Omental fat pad (tissue), 4 donors: ENCODE measurements around the gene ARL15. TPM values are rescaled to one million over a fixed set of nuclear protein-coding genes. Genes with fewer than 3 reads are reported as not detected.
"Not testable (repeated sequence)": the region's sequence is repeated elsewhere in the genome, so short reads cannot be mapped to it uniquely, and the experiment has no call there.

Experiments
- ATAC-seq: fragments of 150-250 bp; one replicate; pipeline ENCODE4 v1.9.1; 2016; ENCODE audit warnings: mild to moderate bottlenecking, moderate library complexity; ENCODE audit not compliant: low FRiP score
- DNase-seq: peaks from one replicate; pipeline ENCODE4 v3.0.0-alpha.2; 2019; ENCODE audit warnings: low spot score
- CTCF ChIP-seq, 3 donors: fragments of 450-650 bp; IDR thresholded peaks; one replicate each; pipeline ENCODE4 v1.5.1; 2016 to 2017; ENCODE audit warnings: antibody characterized with exemption in 3 of 3, mild to moderate bottlenecking in 3 of 3, moderate library complexity in 2 of 3
- total RNA-seq, 4 donors: library from RNA; depleted of rRNA; stranded (reverse); fragments of >200 nt; gene quantifications; one replicate each; pipeline ENCODE4 v1.1.0, GENCODE V29; 2016

The ARL15 gene
- total RNA-seq, 4 donors from 2014 or later = 18.9 to 39.2 (median 29.9) TPM

GRCh38 chr5:54066433-54066832, 243.9 kb downstream of the ARL15 start:
- no peak for ATAC-seq
- no peak for TF ChIP-seq CTCF (IDR thresholded peaks at IDR 0.05)

GRCh38 chr5:54063817-54064216, 246.6 kb downstream of the ARL15 start:
- TF ChIP-seq CTCF (IDR thresholded peaks at IDR 0.05) = no peak
- no peak for ATAC-seq

More at GRCh38 chr5:54066433-54066832, 243.9 kb downstream of the ARL15 start:
- DNase-seq = no peak

GRCh38 chr5:54062958-54063357, 247.4 kb downstream of the ARL15 start:
- TF ChIP-seq CTCF (IDR thresholded peaks at IDR 0.05) = no peak
- ATAC-seq = no peak
- DNase-seq = no peak

More at GRCh38 chr5:54063817-54064216, 246.6 kb downstream of the ARL15 start:
- no peak for DNase-seq

GRCh38 chr5:54060919-54061318, 249.5 kb downstream of the ARL15 start:
- not testable (repeated sequence) for ATAC-seq, DNase-seq

GRCh38 chr5:54049963-54050362, 260.4 kb downstream of the ARL15 start:
- TF ChIP-seq CTCF (IDR thresholded peaks at IDR 0.05) = no peak
- no peak for DNase-seq
- no peak for ATAC-seq

- DNase-seq = no peak
- ATAC-seq = no peak
- TF ChIP-seq CTCF (IDR thresholded peaks at IDR 0.05) = no peak
Measured at GRCh38 chr5:54049144-54049543, 261.2 kb downstream of the ARL15 start.

GRCh38 chr5:54045077-54045792, 265.1 kb downstream of the ARL15 start:
- DNase-seq = no peak
- ATAC-seq = no peak
- no peak for TF ChIP-seq CTCF (IDR thresholded peaks at IDR 0.05)

- ATAC-seq, DNase-seq: not testable (repeated sequence)
Measured at GRCh38 chr5:54044276-54044675, 266.1 kb downstream of the ARL15 start.
